A549 (cell line): ENCODE measurements around the gene DNAH17. TPM values are rescaled to one million over a fixed set of nuclear protein-coding genes. Genes with fewer than 3 reads are reported as not detected.

ENCODE experiments used
- ATAC-seq, 2 experiments: fragments of 200-7000 bp in 1 of 2; fragments of >200 bp in 1 of 2; cut with Nextera tagmentation in 1 of 2; cut with Tn5 transposase in 1 of 2; 3 replicates each; pipeline versions ENCODE4 v1.8.0 to v1.9.1; 2018 to 2020; ENCODE audit warnings: mild to moderate bottlenecking in 1 of 2, moderate library complexity in 1 of 2
- CTCF ChIA-PET: fragments of 300-600 bp; sonication (Branson Sonifier 250); formaldehyde crosslinking; extraction: SDS; loops from one replicate; lab custom pipeline; 2021; ENCODE audit warnings: antibody characterized with exemption, inconsistent platforms; lab: Yijun Ruan, JAX
- POLR2A ChIA-PET: fragments of 350-600 bp; formaldehyde crosslinking; extraction: SDS; loops from one replicate; lab custom pipeline; 2021; ENCODE audit warnings: antibody characterized with exemption, inconsistent platforms; lab: Yijun Ruan, JAX
- DNase-seq, 2 experiments: peaks; one replicate each; pipeline versions ENCODE4 v3.0.0 to v3.0.0-alpha.2; 2011 to 2016; ENCODE audit warnings: low read depth in 1 of 2, low spot score in 1 of 2
- FAIRE-seq: peaks from 2 replicates; lab custom pipeline; 2011; peaks lifted over from hg19 to GRCh38; lab: Jason Lieb, UNC
- H3K27ac ChIP-seq, 2 experiments: fragments of >200 bp; sonication (Bioruptor Twin); formaldehyde crosslinking; 3 replicates each; pipeline ENCODE4 v1.5.1; 2016 to 2017
- H3K4me1 ChIP-seq: fragments of >200 bp; sonication (Bioruptor Twin); formaldehyde crosslinking; 3 replicates; pipeline ENCODE4 v1.6.1; 2016
- H3K4me2 ChIP-seq: fragments of >200 bp; sonication (Bioruptor Twin); formaldehyde crosslinking; 3 replicates; pipeline ENCODE4 v1.6.1; 2016
- H3K4me3 ChIP-seq: fragments of >200 bp; sonication (Bioruptor Twin); formaldehyde crosslinking; 3 replicates; pipeline ENCODE4 v1.5.1; 2016
- H3K9me3 ChIP-seq: fragments of >200 bp; sonication (Bioruptor Twin); formaldehyde crosslinking; 3 replicates; pipeline ENCODE4 v1.6.1; 2016
- BHLHE40 ChIP-seq: IDR thresholded peaks from 2 replicates; pipeline ENCODE4 v1.6.1; 2012; ENCODE audit warnings: low read depth, low read length, inconsistent platforms
- CBX8 ChIP-seq: fragments of 200-600 bp; sonication (generic); IDR thresholded peaks from 2 replicates; pipeline ENCODE4 v1.6.1; 2016
- EP300 ChIP-seq, 2 experiments: fragments of >200 bp; sonication (Bioruptor Twin); formaldehyde crosslinking; IDR thresholded peaks; 2 replicates in 1 of 2; 3 replicates in 1 of 2; pipeline ENCODE4 v1.6.1; 2016 to 2017
- FOXS1 ChIP-seq: fragments of 250-450 bp; sonication (Bioruptor Pico); IDR thresholded peaks from 2 replicates; pipeline ENCODE4 v1.5.0; 2020; ENCODE audit warnings: mild to moderate bottlenecking, moderate library complexity
- HEYL ChIP-seq: fragments of 250-450 bp; sonication (Bioruptor Pico); IDR thresholded peaks from 2 replicates; pipeline ENCODE4 v1.8.0; 2021; ENCODE audit warnings: mild to moderate bottlenecking, moderate library complexity
- HMGXB4 ChIP-seq: fragments of 250-450 bp; sonication (Bioruptor Pico); IDR thresholded peaks from 2 replicates; pipeline ENCODE4 v1.5.0; 2021; ENCODE audit warnings: mild to moderate bottlenecking, moderate library complexity, borderline replicate concordance
- HOXB5 ChIP-seq: fragments of 250-450 bp; sonication (Bioruptor Pico); IDR thresholded peaks from 2 replicates; pipeline ENCODE4 v1.5.0; 2020; ENCODE audit warnings: mild to moderate bottlenecking, moderate library complexity
- MAFK ChIP-seq: fragments of 450-650 bp; IDR thresholded peaks from 2 replicates; pipeline ENCODE4 v1.6.1; 2014; ENCODE audit not compliant: partially characterized antibody
- MYC ChIP-seq: IDR thresholded peaks from 2 replicates; pipeline ENCODE4 v1.6.1; 2012; ENCODE audit warnings: mild to moderate bottlenecking, inconsistent platforms, low read length, improper control_type of control experiment, borderline replicate concordance
- NPAS2 ChIP-seq: fragments of 250-450 bp; sonication (Bioruptor Pico); IDR thresholded peaks from 2 replicates; pipeline ENCODE4 v1.8.0; 2022; ENCODE audit warnings: mild to moderate bottlenecking, moderate library complexity, borderline replicate concordance
- NR3C1 ChIP-seq: fragments of >200 bp; sonication (Bioruptor Twin); formaldehyde crosslinking; IDR thresholded peaks from 3 replicates; pipeline ENCODE4 v1.6.1; 2017
- RAD21 ChIP-seq, 2 experiments: fragments of >200 bp in 1 of 2; sonication (Bioruptor Twin) in 1 of 2; formaldehyde crosslinking in 1 of 2; IDR thresholded peaks in 1 of 2; conservative IDR thresholded peaks in 1 of 2; 2 replicates in 1 of 2; 3 replicates in 1 of 2; pipeline ENCODE4 v1.6.1; 2012 to 2018; ENCODE audit warnings: inconsistent platforms in 1 of 2
- RARB ChIP-seq: fragments of 250-450 bp; sonication (Bioruptor Pico); IDR thresholded peaks from 2 replicates; pipeline ENCODE4 v1.8.0; 2021; ENCODE audit warnings: mild to moderate bottlenecking, moderate library complexity
- REST ChIP-seq: fragments of 200-600 bp; sonication (generic); IDR thresholded peaks from 2 replicates; pipeline ENCODE4 v1.6.1; 2016; ENCODE audit warnings: antibody characterized with exemption, mild to moderate bottlenecking, moderate library complexity
- RFX5 ChIP-seq: fragments of 450-650 bp; IDR thresholded peaks from 2 replicates; pipeline ENCODE4 v1.7.1; 2014; ENCODE audit warnings: antibody characterized with exemption, mild to moderate bottlenecking, moderate library complexity
- SREBF2 ChIP-seq: fragments of 450-650 bp; IDR thresholded peaks from 2 replicates; pipeline ENCODE4 v1.6.1; 2014; ENCODE audit warnings: mild to moderate bottlenecking, moderate library complexity
- TFCP2L1 ChIP-seq: fragments of 250-450 bp; sonication (Bioruptor Pico); IDR thresholded peaks from 2 replicates; pipeline ENCODE4 v1.5.0; 2021; ENCODE audit warnings: mild to moderate bottlenecking
- ZC3H11A ChIP-seq: fragments of 450-650 bp; IDR thresholded peaks from 2 replicates; pipeline ENCODE4 v1.6.1; 2014; ENCODE audit warnings: antibody characterized with exemption, mild to moderate bottlenecking
- ZFP36 ChIP-seq: fragments of 450-650 bp; IDR thresholded peaks from 2 replicates; pipeline ENCODE4 v1.6.1; 2014; ENCODE audit warnings: borderline replicate concordance; ENCODE audit not compliant: partially characterized antibody
- ZSCAN20 ChIP-seq: fragments of 250-450 bp; sonication (Bioruptor Pico); IDR thresholded peaks from 2 replicates; pipeline ENCODE4 v1.8.0; 2022; ENCODE audit warnings: mild to moderate bottlenecking, moderate library complexity
- WGBS: methylation state at CpG from one replicate; pipeline ENCODE4 v1.1.6; 2017; ENCODE audit errors: missing lambda C conversion rate; 5-methylcytosine and 5-hydroxymethylcytosine counted together
- polyA plus RNA-seq, 4 experiments: library from polyadenylated mRNA; depleted of rRNA in 3 of 4; stranded (reverse); fragments of >200 nt; fragmentation: RNase III in 1 of 4; extraction: RNeasy Plus Mini Kit Qiagen cat#74134 plus additional on column Dnase treatment in 1 of 4; gene quantifications; 2 replicates in 3 of 4; 3 replicates in 1 of 4; pipeline ENCODE4 v1.2.3, GENCODE V29; 2011 to 2017
- TF ChIP-seq, protein P1 (sequence below): fragments of 250-450 bp; sonication (Bioruptor Pico); IDR thresholded peaks from 2 replicates; pipeline ENCODE4 v1.5.0; 2020; ENCODE audit warnings: low read depth, mild to moderate bottlenecking, moderate library complexity
- TF ChIP-seq, protein P2 (sequence below): fragments of 450-650 bp; IDR thresholded peaks from 2 replicates; pipeline ENCODE4 v1.6.1; 2014; ENCODE audit warnings: antibody characterized with exemption

DNAH17 gene
- polyA plus RNA-seq, 2 of the 4 experiments (the other 2 are of a cell fraction): 0.21 to 0.26 TPM

DNA sequence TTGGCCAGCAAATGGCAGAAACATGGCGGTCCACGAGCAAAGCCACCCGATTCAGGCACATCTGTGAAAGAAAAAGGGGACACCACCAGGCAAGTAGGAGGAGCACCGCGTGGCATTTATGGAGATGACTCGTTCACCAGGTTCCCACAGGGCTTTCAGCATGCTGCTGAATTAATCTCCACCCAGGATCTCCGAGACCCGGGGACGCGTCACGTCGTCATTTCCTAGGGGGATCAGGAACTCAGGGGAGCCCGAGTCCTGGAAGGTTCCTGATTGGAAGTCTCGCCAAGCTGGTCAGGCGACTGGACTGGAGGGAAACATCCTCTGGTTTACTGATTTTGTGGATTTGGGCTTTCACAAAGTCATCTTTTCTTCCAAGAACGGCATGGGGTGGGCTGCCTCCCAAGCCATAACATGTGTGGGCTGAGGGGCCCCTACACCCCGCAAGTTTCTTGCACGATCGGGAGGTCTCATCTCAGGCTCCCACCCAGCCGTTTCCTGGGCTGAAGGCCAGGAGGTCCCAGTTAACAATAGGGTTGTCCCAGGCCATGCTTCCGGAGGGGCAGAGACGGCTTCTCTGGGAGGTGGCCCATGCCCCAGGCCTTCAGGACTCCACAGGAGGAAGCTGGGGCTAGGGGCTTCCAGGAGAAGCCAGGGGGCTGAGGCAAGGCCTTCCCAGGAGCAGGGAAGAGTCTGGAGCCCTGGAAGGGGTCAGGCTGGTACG lies 645 bp downstream of the DNAH17 start:
- FAIRE-seq: no peak

DNA sequence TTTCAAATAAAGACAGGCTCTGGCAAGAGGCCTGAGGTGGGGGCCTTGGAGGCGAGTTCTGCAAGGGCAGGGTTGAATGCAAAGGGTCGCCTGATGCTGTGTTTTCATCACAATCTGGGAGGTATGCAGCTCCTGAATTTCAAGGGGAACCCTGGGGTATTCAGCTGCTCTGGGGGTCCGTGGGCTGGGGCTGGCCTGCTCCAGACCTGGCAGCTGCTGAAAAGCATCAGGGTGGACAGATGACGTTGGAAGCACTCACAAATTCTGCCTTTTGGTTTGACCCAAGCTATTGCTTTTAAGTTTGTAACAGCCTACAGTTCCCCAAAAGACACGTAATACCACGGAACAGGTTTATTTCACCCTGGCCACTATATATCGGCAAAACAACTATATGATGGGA lies 1.3 kb downstream of the DNAH17 start:
- WGBS: 80% methylated on average over 7 of the region's 7 CpGs
- CTCF ChIA-PET: interaction anchor here (0.6 to 2.6 kb wide), 4 partner anchors 10 to 100 kb away, joined by 3 to 9 read pairs (median 5); no protein-coding TSS in a partner anchor
- no peak for ATAC-seq

More for the DNA sequence above, 645 bp downstream of the DNAH17 start:
- ChIA-PET POLR2A (no interaction called here), CTCF (interaction anchor here (0.6 to 2.6 kb wide), 5 partner anchors 9 to 130 kb away, joined by 3 to 9 read pairs (median 3); no protein-coding TSS in a partner anchor)
- no peak for DNase-seq
- no peak for ATAC-seq
- Histone ChIP-seq H3K4me2 (no peak overlapping the region), H3K9me3 (no peaks in the 10 kb centered on the region), H3K4me3 (no peak overlapping the region), H3K4me1 (no peaks in the 10 kb centered on the region)
- 90% methylated on average over 23 of the region's 23 CpGs for WGBS
- TF ChIP-seq MYC (no peak), HEYL (no peak), HMGXB4 (CRISPR knock-in tag) (no peak), NR3C1 (no peak), NPAS2 (CRISPR knock-in tag) (no peak)
- TF ChIP-seq, all 56 proteins: peak for 0
- H3K27ac ChIP-seq: peak overlapping the region in 1 of 2 experiments; percentile 43; a peak in 3 of 6 replicates

GRCh38 chr17:78575340-78575739 lies 1.9 kb downstream of the DNAH17 start:
- CTCF ChIA-PET: interaction anchor here (0.6 to 2.6 kb wide), 4 partner anchors 10 to 133 kb away, joined by 3 to 9 read pairs (median 4); no protein-coding TSS in a partner anchor
- Histone ChIP-seq H3K4me1 (no peaks in the 10 kb centered on the region), H3K27ac (peak overlapping the region in 1 of 2 experiments; percentile 43; a peak in 4 of 6 replicates), H3K4me3 (no peak overlapping the region), H3K4me2 (no peak overlapping the region), H3K9me3 (no peaks in the 10 kb centered on the region)
- POLR2A ChIA-PET: no interaction called here
- no peak for ATAC-seq
- 67% methylated on average over 12 of the region's 12 CpGs for WGBS
- TF ChIP-seq, protein P1, sequence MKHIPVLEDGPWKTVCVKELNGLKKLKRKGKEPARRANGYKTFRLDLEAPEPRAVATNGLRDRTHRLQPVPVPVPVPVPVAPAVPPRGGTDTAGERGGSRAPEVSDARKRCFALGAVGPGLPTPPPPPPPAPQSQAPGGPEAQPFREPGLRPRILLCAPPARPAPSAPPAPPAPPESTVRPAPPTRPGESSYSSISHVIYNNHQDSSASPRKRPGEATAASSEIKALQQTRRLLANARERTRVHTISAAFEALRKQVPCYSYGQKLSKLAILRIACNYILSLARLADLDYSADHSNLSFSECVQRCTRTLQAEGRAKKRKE (CRISPR knock-in tag): no peak
- no peak for TF ChIP-seq ZC3H11A
- TF ChIP-seq REST: no peak
- TF ChIP-seq RFX5: no peak
- TF ChIP-seq SREBF2: no peak
- TF ChIP-seq, protein P2, sequence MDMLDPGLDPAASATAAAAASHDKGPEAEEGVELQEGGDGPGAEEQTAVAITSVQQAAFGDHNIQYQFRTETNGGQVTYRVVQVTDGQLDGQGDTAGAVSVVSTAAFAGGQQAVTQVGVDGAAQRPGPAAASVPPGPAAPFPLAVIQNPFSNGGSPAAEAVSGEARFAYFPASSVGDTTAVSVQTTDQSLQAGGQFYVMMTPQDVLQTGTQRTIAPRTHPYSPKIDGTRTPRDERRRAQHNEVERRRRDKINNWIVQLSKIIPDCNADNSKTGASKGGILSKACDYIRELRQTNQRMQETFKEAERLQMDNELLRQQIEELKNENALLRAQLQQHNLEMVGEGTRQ: no peak
- no peak for TF ChIP-seq HOXB5 (CRISPR knock-in tag)
- TF ChIP-seq EP300 (IDR thresholded peaks at IDR 0.05): no peak
- TF ChIP-seq NPAS2 (CRISPR knock-in tag): no peak
- no peak for TF ChIP-seq NR3C1
- TF ChIP-seq MAFK: no peak
- TF ChIP-seq CBX8: no peak
- no peak for TF ChIP-seq RAD21 (conservative IDR thresholded peaks at IDR 0.05 in 1 of 2, IDR thresholded peaks at IDR 0.05 in 1 of 2)
- no peak for TF ChIP-seq ZFP36
- TF ChIP-seq BHLHE40: no peak
- no peak for TF ChIP-seq TFCP2L1 (CRISPR knock-in tag)
- TF ChIP-seq ZSCAN20 (CRISPR knock-in tag): no peak
- TF ChIP-seq RARB (CRISPR knock-in tag): no peak
- no peak for DNase-seq
- no peak for FAIRE-seq

More for the DNA sequence above, 1.3 kb downstream of the DNAH17 start:
- TF ChIP-seq FOXS1 (CRISPR knock-in tag) (no peak), HEYL (no peak), CBX8 (no peak)
- no peak for DNase-seq
- Histone ChIP-seq H3K27ac (peak overlapping the region in 1 of 2 experiments; percentile 43; a peak in 2 of 6 replicates), H3K4me2 (no peak overlapping the region), H3K4me3 (no peak overlapping the region), H3K9me3 (no peaks in the 10 kb centered on the region), H3K4me1 (no peaks in the 10 kb centered on the region)
- FAIRE-seq: no peak
- POLR2A ChIA-PET: no interaction called here
